A549 (cell line): ENCODE data around the gene ZNF729. TPM values are rescaled to one million over a fixed set of nuclear protein-coding genes. Genes with fewer than 3 reads are reported as not detected.

Source experiments
- ATAC-seq, 2 experiments: fragments of 200-7000 bp in 1 of 2; fragments of >200 bp in 1 of 2; cut with Nextera tagmentation in 1 of 2; cut with Tn5 transposase in 1 of 2; 3 replicates each; pipeline versions ENCODE4 v1.8.0 to v1.9.1; 2018 to 2020; ENCODE audit warnings: mild to moderate bottlenecking in 1 of 2, moderate library complexity in 1 of 2
- CTCF ChIA-PET: fragments of 300-600 bp; sonication (Branson Sonifier 250); formaldehyde crosslinking; extraction: SDS; loops from one replicate; lab custom pipeline; 2021; ENCODE audit warnings: antibody characterized with exemption, inconsistent platforms; lab: Yijun Ruan, JAX
- POLR2A ChIA-PET: fragments of 350-600 bp; formaldehyde crosslinking; extraction: SDS; loops from one replicate; lab custom pipeline; 2021; ENCODE audit warnings: antibody characterized with exemption, inconsistent platforms; lab: Yijun Ruan, JAX
- DNase-seq, 2 experiments: peaks; one replicate each; pipeline versions ENCODE4 v3.0.0 to v3.0.0-alpha.2; 2011 to 2016; ENCODE audit warnings: low read depth in 1 of 2, low spot score in 1 of 2
- FAIRE-seq: peaks from 2 replicates; lab custom pipeline; 2011; peaks lifted over from hg19 to GRCh38; lab: Jason Lieb, UNC
- H3K27ac ChIP-seq, 2 experiments: fragments of >200 bp; sonication (Bioruptor Twin); formaldehyde crosslinking; 3 replicates each; pipeline ENCODE4 v1.5.1; 2016 to 2017
- H3K4me1 ChIP-seq: fragments of >200 bp; sonication (Bioruptor Twin); formaldehyde crosslinking; 3 replicates; pipeline ENCODE4 v1.6.1; 2016
- H3K4me2 ChIP-seq: fragments of >200 bp; sonication (Bioruptor Twin); formaldehyde crosslinking; 3 replicates; pipeline ENCODE4 v1.6.1; 2016
- H3K4me3 ChIP-seq: fragments of >200 bp; sonication (Bioruptor Twin); formaldehyde crosslinking; 3 replicates; pipeline ENCODE4 v1.5.1; 2016
- H3K9me3 ChIP-seq: fragments of >200 bp; sonication (Bioruptor Twin); formaldehyde crosslinking; 3 replicates; pipeline ENCODE4 v1.6.1; 2016
- CBX2 ChIP-seq: fragments of 200-600 bp; sonication (generic); IDR thresholded peaks from 2 replicates; pipeline ENCODE4 v1.6.1; 2016; ENCODE audit warnings: low read depth, mild to moderate bottlenecking, borderline replicate concordance
- CEBPB ChIP-seq, 2 experiments: fragments of >200 bp in 1 of 2; sonication (Bioruptor Twin) in 1 of 2; formaldehyde crosslinking in 1 of 2; IDR thresholded peaks; 2 replicates each; pipeline ENCODE4 v1.6.1; 2012 to 2016
- EHF ChIP-seq: fragments of 250-450 bp; sonication (Bioruptor Pico); IDR thresholded peaks from 2 replicates; pipeline ENCODE4 v1.5.0; 2020; ENCODE audit warnings: mild to moderate bottlenecking
- EHMT2 ChIP-seq: fragments of 200-600 bp; sonication (generic); IDR thresholded peaks from 2 replicates; pipeline ENCODE4 v1.6.1; 2016; ENCODE audit warnings: antibody characterized with exemption, low read depth, mild to moderate bottlenecking, moderate library complexity
- FOSB ChIP-seq: fragments of 250-450 bp; sonication (Bioruptor Pico); IDR thresholded peaks from 2 replicates; pipeline ENCODE4 v1.5.0; 2020; ENCODE audit warnings: mild to moderate bottlenecking, moderate library complexity
- FOXS1 ChIP-seq: fragments of 250-450 bp; sonication (Bioruptor Pico); IDR thresholded peaks from 2 replicates; pipeline ENCODE4 v1.5.0; 2020; ENCODE audit warnings: mild to moderate bottlenecking, moderate library complexity
- GATA3 ChIP-seq: IDR thresholded peaks from 2 replicates; pipeline ENCODE4 v1.6.1; 2012; ENCODE audit warnings: borderline replicate concordance
- HDAC2 ChIP-seq: fragments of 200-600 bp; sonication (generic); IDR thresholded peaks from 2 replicates; pipeline ENCODE4 v1.6.1; 2016
- HOXA7 ChIP-seq: fragments of 250-450 bp; sonication (Bioruptor Pico); IDR thresholded peaks from 2 replicates; pipeline ENCODE4 v1.5.0; 2020; ENCODE audit warnings: mild to moderate bottlenecking, moderate library complexity
- HOXB5 ChIP-seq: fragments of 250-450 bp; sonication (Bioruptor Pico); IDR thresholded peaks from 2 replicates; pipeline ENCODE4 v1.5.0; 2020; ENCODE audit warnings: mild to moderate bottlenecking, moderate library complexity
- JUN ChIP-seq, 2 experiments: fragments of >200 bp; sonication (Bioruptor Twin); formaldehyde crosslinking; IDR thresholded peaks; 2 replicates in 1 of 2; 3 replicates in 1 of 2; pipeline ENCODE4 v1.6.1; 2016 to 2017
- KDM1A ChIP-seq: fragments of 200-600 bp; sonication (generic); IDR thresholded peaks from 2 replicates; pipeline ENCODE4 v1.6.1; 2016; ENCODE audit warnings: low read depth, mild to moderate bottlenecking
- KDM5A ChIP-seq: fragments of 200-600 bp; sonication (generic); IDR thresholded peaks from 2 replicates; pipeline ENCODE4 v1.6.1; 2016; ENCODE audit warnings: antibody characterized with exemption, mild to moderate bottlenecking
- MAZ ChIP-seq: fragments of 150-350 bp; IDR thresholded peaks from 2 replicates; pipeline ENCODE4 v1.6.1; 2014; ENCODE audit warnings: antibody characterized with exemption, low read depth, low read length, borderline replicate concordance
- NPAS2 ChIP-seq: fragments of 250-450 bp; sonication (Bioruptor Pico); IDR thresholded peaks from 2 replicates; pipeline ENCODE4 v1.8.0; 2022; ENCODE audit warnings: mild to moderate bottlenecking, moderate library complexity, borderline replicate concordance
- NR3C1 ChIP-seq: fragments of >200 bp; sonication (Bioruptor Twin); formaldehyde crosslinking; IDR thresholded peaks from 3 replicates; pipeline ENCODE4 v1.6.1; 2017
- PHF8 ChIP-seq: fragments of 200-600 bp; sonication (generic); IDR thresholded peaks from 2 replicates; pipeline ENCODE4 v1.6.1; 2016; ENCODE audit warnings: low read depth, mild to moderate bottlenecking, antibody characterized with exemption, moderate library complexity, borderline replicate concordance
- POLR2AphosphoS2 ChIP-seq: conservative IDR thresholded peaks from 2 replicates; pipeline ENCODE4 v1.6.1; 2012; ENCODE audit warnings: low read length, improper control_type of control experiment, inconsistent platforms
- RARB ChIP-seq: fragments of 250-450 bp; sonication (Bioruptor Pico); IDR thresholded peaks from 2 replicates; pipeline ENCODE4 v1.8.0; 2021; ENCODE audit warnings: mild to moderate bottlenecking, moderate library complexity
- RCOR1 ChIP-seq: fragments of 150-350 bp; IDR thresholded peaks from 2 replicates; pipeline ENCODE4 v1.6.1; 2014; ENCODE audit warnings: antibody characterized with exemption, low read length, low read depth
- RFX5 ChIP-seq: fragments of 450-650 bp; IDR thresholded peaks from 2 replicates; pipeline ENCODE4 v1.7.1; 2014; ENCODE audit warnings: antibody characterized with exemption, mild to moderate bottlenecking, moderate library complexity
- SREBF2 ChIP-seq: fragments of 450-650 bp; IDR thresholded peaks from 2 replicates; pipeline ENCODE4 v1.6.1; 2014; ENCODE audit warnings: mild to moderate bottlenecking, moderate library complexity
- ZFP36 ChIP-seq: fragments of 450-650 bp; IDR thresholded peaks from 2 replicates; pipeline ENCODE4 v1.6.1; 2014; ENCODE audit warnings: borderline replicate concordance; ENCODE audit not compliant: partially characterized antibody
- ZNF302 ChIP-seq: fragments of 250-450 bp; sonication (Bioruptor Pico); IDR thresholded peaks from 2 replicates; pipeline ENCODE4 v1.9.0; 2021; ENCODE audit warnings: inconsistent platforms, mild to moderate bottlenecking, moderate library complexity
- WGBS: methylation state at CpG from one replicate; pipeline ENCODE4 v1.1.6; 2017; ENCODE audit errors: missing lambda C conversion rate; 5-methylcytosine and 5-hydroxymethylcytosine counted together
- polyA minus RNA-seq: library from RNA; depleted of rRNA, polyadenylated mRNA; stranded (reverse); fragments of >200 nt; gene quantifications from 2 replicates; pipeline ENCODE4 v1.2.3, GENCODE V29; 2011; rRNA and poly(A)+ RNA removed
- polyA plus RNA-seq, 4 experiments: library from polyadenylated mRNA; depleted of rRNA in 3 of 4; stranded (reverse); fragments of >200 nt; fragmentation: RNase III in 1 of 4; extraction: RNeasy Plus Mini Kit Qiagen cat#74134 plus additional on column Dnase treatment in 1 of 4; gene quantifications; 2 replicates in 3 of 4; 3 replicates in 1 of 4; pipeline ENCODE4 v1.2.3, GENCODE V29; 2011 to 2017
- TF ChIP-seq, protein P1 (sequence below): fragments of >200 bp; sonication (Bioruptor Twin); formaldehyde crosslinking; IDR thresholded peaks from 3 replicates; pipeline ENCODE4 v1.5.1; 2016
- TF ChIP-seq, protein P2 (sequence below): fragments of 250-450 bp; sonication (Bioruptor Pico); IDR thresholded peaks from 2 replicates; pipeline ENCODE4 v1.5.0; 2021; ENCODE audit warnings: mild to moderate bottlenecking, moderate library complexity, borderline replicate concordance

Gene ZNF729
- not detected in 2 replicates for polyA plus RNA-seq (2011; rRNA removed)
- not detected in 2 replicates for polyA plus RNA-seq (2012; cell fraction: cytosol; rRNA removed)
- polyA plus RNA-seq (2012; cell fraction: nucleus; rRNA removed) = not detected in 2 replicates
- polyA plus RNA-seq (2017; fragmentation: RNase III; extraction: RNeasy Plus Mini Kit Qiagen cat#74134 plus additional on column Dnase treatment) = not detected in 3 replicates
- not detected in 2 replicates for polyA minus RNA-seq

DNA sequence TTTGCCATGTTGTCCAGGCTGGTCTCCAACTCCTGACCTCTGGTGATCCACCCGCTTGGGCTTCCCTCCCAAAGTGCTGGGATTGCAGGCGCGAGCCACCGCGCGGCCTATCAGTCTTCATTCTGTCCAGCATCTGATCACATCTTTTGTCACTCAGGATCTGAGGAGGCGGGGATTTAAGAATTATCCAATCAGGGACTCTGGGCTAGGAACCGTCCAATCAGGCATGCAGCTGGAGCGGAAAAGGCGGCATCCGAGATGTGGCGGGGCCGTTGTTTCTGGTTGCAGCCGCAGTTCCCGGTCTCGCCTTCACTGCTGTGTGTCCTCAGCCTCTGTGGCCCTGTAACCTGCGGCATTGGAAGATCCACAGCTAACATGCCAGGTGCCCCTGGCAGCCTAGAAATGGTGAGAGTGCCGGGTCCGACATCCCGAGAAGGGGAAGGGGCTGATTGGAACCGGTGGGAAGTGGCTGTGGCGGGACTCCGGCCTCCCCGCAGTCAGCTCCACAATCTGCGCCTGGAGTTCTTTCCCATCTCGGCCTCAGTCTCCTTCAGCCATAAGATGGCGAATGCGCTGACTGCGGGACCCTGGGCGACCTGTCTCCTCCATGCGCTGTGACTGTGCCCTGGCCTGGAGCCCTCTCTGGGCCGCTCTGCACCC is at the start of gene ZNF729:
TSS of gene ZNF729 (plus strand) at position 291 of the 660 bp plus-strand sequence. CDS start at position 376, 85 bp downstream.
- TF ChIP-seq EHMT2 (no peak), NPAS2 (no peak), NR3C1 (no peak), ZNF302 (CRISPR knock-in tag) (no peak), RFX5 (no peak), CEBPB (IDR thresholded peaks at IDR 0.05) (no peak), RCOR1 (no peak), HDAC2 (no peak), POLR2AphosphoS2 (no peak)
- TF ChIP-seq, protein P1, sequence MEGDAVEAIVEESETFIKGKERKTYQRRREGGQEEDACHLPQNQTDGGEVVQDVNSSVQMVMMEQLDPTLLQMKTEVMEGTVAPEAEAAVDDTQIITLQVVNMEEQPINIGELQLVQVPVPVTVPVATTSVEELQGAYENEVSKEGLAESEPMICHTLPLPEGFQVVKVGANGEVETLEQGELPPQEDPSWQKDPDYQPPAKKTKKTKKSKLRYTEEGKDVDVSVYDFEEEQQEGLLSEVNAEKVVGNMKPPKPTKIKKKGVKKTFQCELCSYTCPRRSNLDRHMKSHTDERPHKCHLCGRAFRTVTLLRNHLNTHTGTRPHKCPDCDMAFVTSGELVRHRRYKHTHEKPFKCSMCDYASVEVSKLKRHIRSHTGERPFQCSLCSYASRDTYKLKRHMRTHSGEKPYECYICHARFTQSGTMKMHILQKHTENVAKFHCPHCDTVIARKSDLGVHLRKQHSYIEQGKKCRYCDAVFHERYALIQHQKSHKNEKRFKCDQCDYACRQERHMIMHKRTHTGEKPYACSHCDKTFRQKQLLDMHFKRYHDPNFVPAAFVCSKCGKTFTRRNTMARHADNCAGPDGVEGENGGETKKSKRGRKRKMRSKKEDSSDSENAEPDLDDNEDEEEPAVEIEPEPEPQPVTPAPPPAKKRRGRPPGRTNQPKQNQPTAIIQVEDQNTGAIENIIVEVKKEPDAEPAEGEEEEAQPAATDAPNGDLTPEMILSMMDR = no peak
- Histone ChIP-seq H3K4me3 (no peak within 1 kb of the TSS), H3K4me2 (no peak within 1 kb of the TSS), H3K27ac (no peak within 1 kb of the TSS), H3K9me3 (peaks cover 30% of the 10 kb centered on the region), H3K4me1 (no peaks in the 10 kb centered on the region)
- no peak for DNase-seq
- CTCF ChIA-PET = no interaction called here
- POLR2A ChIA-PET = no interaction called here
- ATAC-seq = no peak
- no peak for FAIRE-seq
- 58% methylated on average over 29 of the region's 32 CpGs for WGBS

DNA sequence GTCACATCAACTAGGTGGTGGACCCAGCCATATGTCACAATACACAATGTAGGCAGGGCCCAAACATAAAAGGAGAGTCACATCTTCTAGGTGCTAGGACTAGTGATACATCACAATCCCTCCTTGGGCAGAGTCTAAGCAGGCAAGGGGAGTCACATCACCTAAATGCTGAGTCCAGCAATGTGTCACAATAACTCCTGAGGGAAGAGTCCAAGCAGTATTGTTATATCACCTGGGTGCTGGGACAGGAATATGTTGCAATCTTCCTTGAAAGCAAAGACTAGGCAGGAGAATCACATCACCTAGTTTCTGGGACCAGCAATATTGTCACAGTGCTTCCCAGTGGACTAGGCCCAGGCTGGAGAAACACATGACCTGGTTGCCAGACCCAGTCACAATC is 29.4 kb upstream of the ZNF729 start:
- no peak overlapping the region for H3K4me2 ChIP-seq

DNA sequence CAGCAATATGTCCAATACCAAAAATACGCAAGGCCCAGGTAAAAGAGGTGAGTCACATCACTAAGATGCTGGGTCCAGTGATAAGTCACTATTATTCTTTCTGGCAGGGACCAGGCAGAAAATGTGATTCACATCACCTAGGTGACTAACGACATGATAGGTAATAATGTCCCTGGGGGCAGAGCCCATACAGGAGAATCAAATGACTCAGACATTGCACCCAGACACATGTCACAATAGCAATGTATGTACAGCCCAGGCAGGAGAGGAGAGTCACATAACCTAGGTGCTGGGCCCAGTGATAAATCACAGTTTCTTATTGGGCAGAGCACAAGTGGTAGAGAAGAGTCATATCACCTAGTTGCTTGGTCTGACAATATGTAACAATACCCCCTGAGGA is 28.9 kb upstream of the ZNF729 start:
- POLR2A ChIA-PET = no interaction called here
- H3K4me3 ChIP-seq = no peak overlapping the region
- H3K9me3 ChIP-seq = peaks cover 25% of the 10 kb centered on the region
- no peak for DNase-seq
- CTCF ChIA-PET = no interaction called here
- FAIRE-seq = no peak
- no peak overlapping the region for H3K27ac ChIP-seq
- TF ChIP-seq FOSB (CRISPR knock-in tag) = no peak
- TF ChIP-seq GATA3 = no peak
- TF ChIP-seq NR3C1 = no peak
- no peak for TF ChIP-seq CBX2
- no peak for TF ChIP-seq POLR2AphosphoS2
- TF ChIP-seq PHF8 = no peak
- no peak for TF ChIP-seq MAZ
- TF ChIP-seq HDAC2 = no peak
- no peak for TF ChIP-seq RFX5
- TF ChIP-seq, protein P2, sequence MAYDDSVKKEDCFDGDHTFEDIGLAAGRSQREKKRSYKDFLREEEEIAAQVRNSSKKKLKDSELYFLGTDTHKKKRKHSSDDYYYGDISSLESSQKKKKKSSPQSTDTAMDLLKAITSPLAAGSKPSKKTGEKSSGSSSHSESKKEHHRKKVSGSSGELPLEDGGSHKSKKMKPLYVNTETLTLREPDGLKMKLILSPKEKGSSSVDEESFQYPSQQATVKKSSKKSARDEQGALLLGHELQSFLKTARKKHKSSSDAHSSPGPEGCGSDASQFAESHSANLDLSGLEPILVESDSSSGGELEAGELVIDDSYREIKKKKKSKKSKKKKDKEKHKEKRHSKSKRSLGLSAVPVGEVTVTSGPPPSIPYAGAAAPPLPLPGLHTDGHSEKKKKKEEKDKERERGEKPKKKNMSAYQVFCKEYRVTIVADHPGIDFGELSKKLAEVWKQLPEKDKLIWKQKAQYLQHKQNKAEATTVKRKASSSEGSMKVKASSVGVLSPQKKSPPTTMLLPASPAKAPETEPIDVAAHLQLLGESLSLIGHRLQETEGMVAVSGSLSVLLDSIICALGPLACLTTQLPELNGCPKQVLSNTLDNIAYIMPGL (CRISPR knock-in tag) = no peak
- TF ChIP-seq, protein P1 = no peak
- TF ChIP-seq RARB (CRISPR knock-in tag) = no peak
- TF ChIP-seq ZFP36 = no peak
- H3K4me2 ChIP-seq = no peak overlapping the region
- no peaks in the 10 kb centered on the region for H3K4me1 ChIP-seq
- no peak for ATAC-seq
- 5% methylated on average over 2 of the region's 2 CpGs for WGBS

More for the DNA sequence above, 29.4 kb upstream of the ZNF729 start:
- FAIRE-seq = no peak
- DNase-seq = no peak
- Histone ChIP-seq H3K4me3 (no peak overlapping the region), H3K9me3 (peaks cover 25% of the 10 kb centered on the region), H3K27ac (no peak overlapping the region), H3K4me1 (no peaks in the 10 kb centered on the region)
- ChIA-PET POLR2A (no interaction called here), CTCF (no interaction called here)
- ATAC-seq = no peak
- no peak for TF ChIP-seq SREBF2
- no peak for TF ChIP-seq HOXA7 (CRISPR knock-in tag)
- no peak for TF ChIP-seq EHF (CRISPR knock-in tag)
- TF ChIP-seq JUN (IDR thresholded peaks at IDR 0.05) = no peak
- TF ChIP-seq FOXS1 = no peak
- TF ChIP-seq, protein P1 = no peak
- TF ChIP-seq HOXB5 = no peak
- no peak for TF ChIP-seq MAZ
- no peak for TF ChIP-seq KDM1A
- no peak for TF ChIP-seq KDM5A
